Measurements from ENCODE around the gene RRM1.

GRCh38 chr11:4185561-4185960 is 91.0 kb downstream of the RRM1 start:
- TF ChIP-seq EP300 (IDR thresholded peaks at IDR 0.05; ENCODE audit: borderline replicate concordance) (no peak), YY1 (IDR thresholded peaks at IDR 0.05; ENCODE audit: low read depth) (no peak), TEAD4 (IDR thresholded peaks at IDR 0.05) (no peak), EGR1 (IDR thresholded peaks at IDR 0.05) (no peak), TAF1 (IDR thresholded peaks at IDR 0.05; ENCODE audit: low read depth) (no peak)
- TF ChIP-seq, protein P1, sequence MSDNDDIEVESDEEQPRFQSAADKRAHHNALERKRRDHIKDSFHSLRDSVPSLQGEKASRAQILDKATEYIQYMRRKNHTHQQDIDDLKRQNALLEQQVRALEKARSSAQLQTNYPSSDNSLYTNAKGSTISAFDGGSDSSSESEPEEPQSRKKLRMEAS (IDR thresholded peaks at IDR 0.05): no peak
- TF ChIP-seq, protein P2, sequence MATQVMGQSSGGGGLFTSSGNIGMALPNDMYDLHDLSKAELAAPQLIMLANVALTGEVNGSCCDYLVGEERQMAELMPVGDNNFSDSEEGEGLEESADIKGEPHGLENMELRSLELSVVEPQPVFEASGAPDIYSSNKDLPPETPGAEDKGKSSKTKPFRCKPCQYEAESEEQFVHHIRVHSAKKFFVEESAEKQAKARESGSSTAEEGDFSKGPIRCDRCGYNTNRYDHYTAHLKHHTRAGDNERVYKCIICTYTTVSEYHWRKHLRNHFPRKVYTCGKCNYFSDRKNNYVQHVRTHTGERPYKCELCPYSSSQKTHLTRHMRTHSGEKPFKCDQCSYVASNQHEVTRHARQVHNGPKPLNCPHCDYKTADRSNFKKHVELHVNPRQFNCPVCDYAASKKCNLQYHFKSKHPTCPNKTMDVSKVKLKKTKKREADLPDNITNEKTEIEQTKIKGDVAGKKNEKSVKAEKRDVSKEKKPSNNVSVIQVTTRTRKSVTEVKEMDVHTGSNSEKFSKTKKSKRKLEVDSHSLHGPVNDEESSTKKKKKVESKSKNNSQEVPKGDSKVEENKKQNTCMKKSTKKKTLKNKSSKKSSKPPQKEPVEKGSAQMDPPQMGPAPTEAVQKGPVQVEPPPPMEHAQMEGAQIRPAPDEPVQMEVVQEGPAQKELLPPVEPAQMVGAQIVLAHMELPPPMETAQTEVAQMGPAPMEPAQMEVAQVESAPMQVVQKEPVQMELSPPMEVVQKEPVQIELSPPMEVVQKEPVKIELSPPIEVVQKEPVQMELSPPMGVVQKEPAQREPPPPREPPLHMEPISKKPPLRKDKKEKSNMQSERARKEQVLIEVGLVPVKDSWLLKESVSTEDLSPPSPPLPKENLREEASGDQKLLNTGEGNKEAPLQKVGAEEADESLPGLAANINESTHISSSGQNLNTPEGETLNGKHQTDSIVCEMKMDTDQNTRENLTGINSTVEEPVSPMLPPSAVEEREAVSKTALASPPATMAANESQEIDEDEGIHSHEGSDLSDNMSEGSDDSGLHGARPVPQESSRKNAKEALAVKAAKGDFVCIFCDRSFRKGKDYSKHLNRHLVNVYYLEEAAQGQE (IDR thresholded peaks at IDR 0.05; ENCODE audit: low read depth): no peak
